ENCODE measurements around the gene C11orf97.
A peak's percentile ranks its signal among the peaks of the same experiment; 100 is the strongest.
"Not testable (repeated sequence)": the region's sequence is repeated elsewhere in the genome, so short reads cannot be mapped to it uniquely, and the experiment has no call there.

Gene C11orf97

DNA sequence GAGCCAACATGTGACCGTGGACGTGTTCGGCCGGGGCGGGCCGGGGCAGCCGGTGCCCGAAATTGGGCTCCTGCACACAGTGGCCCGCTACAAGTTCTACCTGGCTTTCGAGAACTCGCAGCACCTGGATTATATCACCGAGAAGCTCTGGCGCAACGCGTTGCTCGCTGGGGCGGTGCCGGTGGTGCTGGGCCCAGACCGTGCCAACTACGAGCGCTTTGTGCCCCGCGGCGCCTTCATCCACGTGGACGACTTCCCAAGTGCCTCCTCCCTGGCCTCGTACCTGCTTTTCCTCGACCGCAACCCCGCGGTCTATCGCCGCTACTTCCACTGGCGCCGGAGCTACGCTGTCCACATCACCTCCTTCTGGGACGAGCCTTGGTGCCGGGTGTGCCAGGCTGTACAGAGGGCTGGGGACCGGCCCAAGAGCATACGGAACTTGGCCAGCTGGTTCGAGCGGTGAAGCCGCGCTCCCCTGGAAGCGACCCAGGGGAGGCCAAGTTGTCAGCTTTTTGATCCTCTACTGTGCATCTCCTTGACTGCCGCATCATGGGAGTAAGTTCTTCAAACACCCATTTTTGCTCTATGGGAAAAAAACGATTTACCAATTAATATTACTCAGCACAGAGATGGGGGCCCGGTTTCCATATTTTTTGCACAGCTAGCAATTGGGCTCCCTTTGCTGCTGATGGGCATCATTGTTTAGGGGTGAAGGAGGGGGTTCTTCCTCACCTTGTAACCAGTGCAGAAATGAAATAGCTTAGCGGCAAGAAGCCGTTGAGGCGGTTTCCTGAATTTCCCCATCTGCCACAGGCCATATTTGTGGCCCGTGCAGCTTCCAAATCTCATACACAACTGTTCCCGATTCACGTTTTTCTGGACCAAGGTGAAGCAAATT, 33.3 kb downstream of the C11orf97 start:
- Mint-ChIP-seq H3K4me1 (peaks cover 43% of the 10 kb centered on the region), H3K4me3 (peak overlapping the region; percentile 80 to 88 (median 80)), H3K27me3 (ENCODE audit: low read depth) (peaks cover 11% of the 10 kb centered on the region), H3K27ac (peak overlapping the region; percentile 19 to 76 (median 75)), H3K9me3 (no peaks in the 10 kb centered on the region), H3K36me3 (ENCODE audit: low read depth) (peaks cover 13% of the 10 kb centered on the region)
- TF ChIP-seq, protein P1, sequence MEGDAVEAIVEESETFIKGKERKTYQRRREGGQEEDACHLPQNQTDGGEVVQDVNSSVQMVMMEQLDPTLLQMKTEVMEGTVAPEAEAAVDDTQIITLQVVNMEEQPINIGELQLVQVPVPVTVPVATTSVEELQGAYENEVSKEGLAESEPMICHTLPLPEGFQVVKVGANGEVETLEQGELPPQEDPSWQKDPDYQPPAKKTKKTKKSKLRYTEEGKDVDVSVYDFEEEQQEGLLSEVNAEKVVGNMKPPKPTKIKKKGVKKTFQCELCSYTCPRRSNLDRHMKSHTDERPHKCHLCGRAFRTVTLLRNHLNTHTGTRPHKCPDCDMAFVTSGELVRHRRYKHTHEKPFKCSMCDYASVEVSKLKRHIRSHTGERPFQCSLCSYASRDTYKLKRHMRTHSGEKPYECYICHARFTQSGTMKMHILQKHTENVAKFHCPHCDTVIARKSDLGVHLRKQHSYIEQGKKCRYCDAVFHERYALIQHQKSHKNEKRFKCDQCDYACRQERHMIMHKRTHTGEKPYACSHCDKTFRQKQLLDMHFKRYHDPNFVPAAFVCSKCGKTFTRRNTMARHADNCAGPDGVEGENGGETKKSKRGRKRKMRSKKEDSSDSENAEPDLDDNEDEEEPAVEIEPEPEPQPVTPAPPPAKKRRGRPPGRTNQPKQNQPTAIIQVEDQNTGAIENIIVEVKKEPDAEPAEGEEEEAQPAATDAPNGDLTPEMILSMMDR (IDR thresholded peaks at IDR 0.05; ENCODE audit: unreplicated experiment in 3 of 3): no peak

DNA sequence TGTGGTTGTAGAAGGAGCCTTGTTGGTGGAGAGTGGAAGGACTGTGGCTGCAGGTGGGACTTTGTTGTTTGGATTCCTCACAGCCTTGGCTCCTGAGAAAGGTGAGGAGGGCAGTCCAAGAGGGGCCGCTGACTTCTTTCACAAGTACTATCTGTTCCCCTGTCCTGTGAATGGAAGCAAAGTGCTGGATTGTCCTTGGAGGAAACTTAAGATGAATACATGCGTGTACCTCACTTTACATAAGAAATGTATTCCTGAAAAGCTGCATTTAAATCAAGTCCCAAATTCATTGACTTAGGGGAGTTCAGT, 33.9 kb downstream of the C11orf97 start:
- TF ChIP-seq, protein P1 (IDR thresholded peaks at IDR 0.05; ENCODE audit: unreplicated experiment in 3 of 3): no peak
- Mint-ChIP-seq H3K27me3 (ENCODE audit: low read depth) (peaks cover 8% of the 10 kb centered on the region), H3K36me3 (ENCODE audit: low read depth) (peaks cover 13% of the 10 kb centered on the region), H3K4me1 (peaks cover 43% of the 10 kb centered on the region), H3K4me3 (peak overlapping the region; percentile 80 to 88 (median 80)), H3K9me3 (no peaks in the 10 kb centered on the region), H3K27ac (peak overlapping the region; percentile 19 to 76 (median 75))

DNA sequence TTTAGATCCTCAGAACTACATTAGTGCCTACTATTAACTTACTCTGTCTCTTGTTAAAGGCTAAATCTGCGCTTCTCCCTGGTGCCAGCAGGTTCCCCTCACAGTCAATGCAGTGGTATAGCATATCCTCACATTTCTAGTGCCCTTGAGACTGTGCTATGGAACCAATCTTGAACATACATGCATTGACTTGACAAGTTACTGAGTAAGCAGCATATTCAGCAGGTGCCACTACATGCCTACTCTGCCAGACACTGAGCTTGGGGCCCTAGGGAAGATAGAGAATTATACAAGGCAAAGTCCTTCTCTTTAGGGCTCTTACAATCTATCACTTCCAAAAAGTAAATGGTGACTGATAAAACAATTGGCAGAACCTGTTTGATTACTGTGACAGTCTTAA, 34.6 kb downstream of the C11orf97 start:
- Mint-ChIP-seq H3K4me3 (peak overlapping the region; percentile 69 to 88 (median 80)), H3K4me1 (peaks cover 43% of the 10 kb centered on the region), H3K9me3 (no peaks in the 10 kb centered on the region), H3K27me3 (ENCODE audit: low read depth) (no peaks in the 10 kb centered on the region), H3K36me3 (ENCODE audit: low read depth) (peaks cover 13% of the 10 kb centered on the region), H3K27ac (peak overlapping the region; percentile 19 to 79 (median 40))
- TF ChIP-seq, protein P1 (IDR thresholded peaks at IDR 0.05; ENCODE audit: unreplicated experiment in 3 of 3): no peak

DNA sequence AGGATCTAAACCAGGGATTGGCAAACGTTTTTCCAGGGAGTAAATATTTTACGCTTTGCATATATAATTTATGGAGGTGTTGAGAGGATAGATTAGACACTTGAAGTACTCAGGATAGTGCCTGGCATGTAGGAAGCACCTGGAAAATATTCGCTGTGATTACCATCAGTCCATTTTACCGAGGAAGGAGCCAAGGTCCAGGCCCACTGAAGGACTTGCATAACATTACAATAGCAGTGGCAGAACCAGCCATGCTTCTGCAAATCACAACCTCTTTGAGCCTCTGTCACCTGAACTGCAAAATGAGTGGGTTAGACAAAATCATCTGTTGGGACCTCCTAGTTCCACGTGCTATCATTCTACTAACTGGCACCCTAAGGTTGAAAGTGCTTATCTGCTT, 36.9 kb downstream of the C11orf97 start:
- TF ChIP-seq, protein P1 (IDR thresholded peaks at IDR 0.05; ENCODE audit: unreplicated experiment in 3 of 3): no peak
- Mint-ChIP-seq H3K27ac (no peak overlapping the region), H3K36me3 (ENCODE audit: low read depth) (peaks cover 13% of the 10 kb centered on the region)

DNA sequence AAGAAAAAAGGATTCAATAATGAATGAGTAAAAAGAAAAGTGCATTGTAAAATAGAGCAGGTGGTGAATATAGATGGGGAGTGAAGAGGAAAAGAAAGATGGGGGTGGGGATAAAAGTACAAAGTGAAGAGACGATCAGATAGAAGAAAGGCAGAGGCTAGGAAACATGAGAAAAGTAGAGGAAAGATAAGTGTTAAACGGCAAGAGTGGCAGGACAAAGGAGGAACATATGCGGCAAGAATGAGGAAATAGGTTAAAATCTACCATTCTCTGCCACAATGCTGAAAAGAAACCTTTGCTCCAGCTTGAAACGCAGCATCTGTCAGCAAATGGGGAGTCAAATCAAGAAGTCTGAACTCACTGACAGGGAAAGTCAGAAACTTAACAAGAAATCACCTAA, 38.3 kb downstream of the C11orf97 start:
- peaks cover 30% of the 10 kb centered on the region for H3K4me1 Mint-ChIP-seq
- no peak overlapping the region for H3K27ac Mint-ChIP-seq
- TF ChIP-seq, protein P1 (IDR thresholded peaks at IDR 0.05; ENCODE audit: unreplicated experiment in 3 of 3): no peak
- H3K9me3 Mint-ChIP-seq: no peaks in the 10 kb centered on the region
- no peaks in the 10 kb centered on the region for H3K27me3 Mint-ChIP-seq (ENCODE audit: low read depth)
- H3K4me3 Mint-ChIP-seq: no peak overlapping the region
- peaks cover 11% of the 10 kb centered on the region for H3K36me3 Mint-ChIP-seq (ENCODE audit: low read depth)

More for the DNA sequence above, 36.9 kb downstream of the C11orf97 start:
- H3K4me3 Mint-ChIP-seq: peak overlapping the region in 2 of 3 experiments; percentile 3 to 8
- no peaks in the 10 kb centered on the region for H3K9me3 Mint-ChIP-seq
- no peaks in the 10 kb centered on the region for H3K27me3 Mint-ChIP-seq (ENCODE audit: low read depth)
- H3K4me1 Mint-ChIP-seq: peaks cover 30% of the 10 kb centered on the region

DNA sequence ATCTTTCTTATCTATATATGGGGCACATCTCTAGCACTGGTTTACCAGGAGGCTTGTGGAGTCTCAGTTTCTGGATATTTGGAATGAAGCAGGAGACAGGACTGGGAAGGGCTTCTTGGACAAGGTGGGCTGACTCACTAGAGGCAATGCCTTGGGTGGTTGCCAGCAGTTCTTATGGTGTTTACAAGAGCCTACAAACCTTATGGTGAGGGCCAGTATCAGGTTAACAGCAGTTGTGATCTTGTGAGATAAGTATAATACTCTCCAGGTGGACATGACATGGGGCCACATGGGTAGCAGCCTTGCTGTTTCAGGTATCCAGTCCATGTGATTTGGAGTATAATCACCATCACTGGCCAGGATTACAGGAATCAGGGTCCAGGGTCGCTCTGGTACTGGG, 41.7 kb downstream of the C11orf97 start:
- Mint-ChIP-seq H3K4me1 (peaks cover 3% of the 10 kb centered on the region), H3K4me3 (no peak overlapping the region), H3K36me3 (ENCODE audit: low read depth) (no peaks in the 10 kb centered on the region), H3K9me3 (no peaks in the 10 kb centered on the region), H3K27ac (no peak overlapping the region), H3K27me3 (ENCODE audit: low read depth) (no peaks in the 10 kb centered on the region)
- TF ChIP-seq, protein P1 (IDR thresholded peaks at IDR 0.05; ENCODE audit: unreplicated experiment in 3 of 3): no peak

DNA sequence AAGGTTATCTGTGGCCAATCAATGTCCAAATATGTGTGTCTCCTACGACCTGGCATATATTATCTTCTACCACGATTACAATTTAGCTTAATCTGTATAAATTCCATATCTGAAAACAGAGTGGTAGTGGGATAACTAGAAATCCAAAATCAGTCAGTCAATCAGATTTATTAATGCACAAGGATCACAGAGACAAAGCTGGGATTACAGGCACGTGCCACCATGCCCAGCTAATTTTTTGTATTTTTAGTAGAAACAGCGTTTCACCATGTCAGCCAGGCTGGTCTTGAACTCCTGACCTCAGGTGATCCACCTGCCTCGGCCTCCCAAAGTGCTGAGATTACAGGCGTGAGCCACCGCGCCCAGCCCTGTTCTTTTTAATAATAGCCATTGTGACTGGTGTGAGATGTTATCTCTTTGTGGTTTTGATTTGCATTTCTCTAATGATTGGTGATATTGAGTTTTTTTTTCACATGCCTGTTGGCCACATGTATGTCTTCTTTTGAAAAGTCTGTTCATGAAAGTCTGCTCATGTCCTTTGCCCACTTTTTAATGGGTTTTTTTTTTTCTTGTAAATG, 43.6 kb downstream of the C11orf97 start:
- H3K4me3 Mint-ChIP-seq; H3K36me3 Mint-ChIP-seq (ENCODE audit: low read depth); H3K27ac Mint-ChIP-seq; H3K4me1 Mint-ChIP-seq; H3K9me3 Mint-ChIP-seq; H3K27me3 Mint-ChIP-seq (ENCODE audit: low read depth): not testable (repeated sequence)

Data from nephron (organoid).